OCI-LY3 (cell line): Measurements from ENCODE around the gene MAGI1.

Experiments
- H2AFZ ChIP-seq: fragments of 200-600, 300-600 bp; shearing (Covaris generic); 2 replicates; pipeline ENCODE4 v1.6.0; 2014; ENCODE audit warnings: antibody characterized with exemption, low read depth, low read length
- H3K27ac ChIP-seq: fragments of 200-600, 300-600 bp; sonication (generic); 2 replicates; pipeline ENCODE4 v1.5.1; 2014; ENCODE audit warnings: mild to moderate bottlenecking, low read length, moderate library complexity, mixed read lengths
- H3K27me3 ChIP-seq: fragments of 200-600, 300-600 bp; sonication (generic); 2 replicates; pipeline ENCODE4 v1.6.1; 2014; ENCODE audit warnings: low read depth, low read length, mixed read lengths
- H3K36me3 ChIP-seq: fragments of 200-600, 300-600 bp; sonication (generic); replicated peaks from 2 replicates; pipeline ENCODE3; 2014; ENCODE audit warnings: low read depth, low read length, mixed read lengths
- H3K4me1 ChIP-seq: fragments of 300-600, 200-600 bp; sonication (generic); 2 replicates; pipeline ENCODE4 v1.6.1; 2014; ENCODE audit warnings: low read length, mixed read lengths
- H3K4me2 ChIP-seq: fragments of 200-600, 300-600 bp; sonication (generic); 2 replicates; pipeline ENCODE4 v1.6.1; 2014; ENCODE audit warnings: low read length, mixed read lengths
- H3K4me3 ChIP-seq: fragments of 300-600, 200-600 bp; sonication (generic); 2 replicates; pipeline ENCODE4 v1.5.1; 2014; ENCODE audit warnings: antibody characterized with exemption, mild to moderate bottlenecking, low read length, moderate library complexity
- H3K79me2 ChIP-seq: fragments of 300-600, 200-600 bp; shearing (Covaris generic); 2 replicates; pipeline ENCODE4 v1.6.1; 2014; ENCODE audit warnings: mild to moderate bottlenecking, low read length, mixed read lengths
- H3K9ac ChIP-seq: fragments of 300-600, 200-600 bp; shearing (Covaris generic); 2 replicates; pipeline ENCODE4 v1.6.0; 2014; ENCODE audit warnings: mild to moderate bottlenecking, low read length, moderate library complexity
- H3K9me3 ChIP-seq: fragments of 200-600, 300-600 bp; shearing (Covaris generic); 2 replicates; pipeline ENCODE4 v1.6.1; 2014; ENCODE audit warnings: low read length, mixed read lengths; ENCODE audit not compliant: insufficient read depth
- H4K20me1 ChIP-seq: fragments of 200-600, 300-600 bp; sonication (generic); 2 replicates; pipeline ENCODE4 v1.6.1; 2016; ENCODE audit warnings: low read length, mixed read lengths; ENCODE audit not compliant: insufficient read depth
- CTCF ChIP-seq: fragments of 200-600, 300-600 bp; sonication (generic); IDR thresholded peaks from 2 replicates; pipeline ENCODE4 v1.5.1; 2014; ENCODE audit warnings: antibody characterized with exemption, low read length, low read depth
- EZH2phosphoT487 ChIP-seq: fragments of 200-600 bp; shearing (Covaris generic); IDR thresholded peaks from 2 replicates; pipeline ENCODE4 v1.6.1; 2018; ENCODE audit warnings: antibody characterized with exemption, mixed run types, low read depth

The MAGI1 gene

DNA sequence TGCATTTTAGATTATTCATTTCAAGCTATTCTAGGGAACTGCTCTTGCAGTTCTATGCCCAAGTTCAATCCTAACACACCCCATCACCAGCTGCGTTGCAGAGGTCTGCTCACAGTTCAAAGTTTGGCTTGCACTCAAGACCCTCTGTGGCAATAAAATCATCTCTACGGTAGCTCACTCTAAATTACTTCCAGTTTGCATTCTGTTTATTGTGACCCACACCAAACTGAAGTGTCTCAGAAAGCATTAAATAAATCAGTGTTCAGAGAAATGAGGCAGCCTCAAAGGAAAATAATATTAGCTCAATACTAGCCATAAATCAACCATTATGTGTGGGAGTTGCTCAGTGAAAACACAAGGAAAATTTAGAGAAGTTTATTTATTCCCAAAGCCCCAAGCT, 250.3 kb downstream of the MAGI1 start:
- H2AFZ ChIP-seq, result no peak overlapping the region
- H3K4me1 ChIP-seq, result no peaks in the 10 kb centered on the region
- 0 out of 2 replicates have a peak, but pooled peaks cover 14% of the 10 kb centered on the region for H3K27me3 ChIP-seq
- no peaks in the 10 kb centered on the region for H4K20me1 ChIP-seq
- H3K9me3 ChIP-seq, result no peaks in the 10 kb centered on the region
- H3K4me2 ChIP-seq, result no peak overlapping the region
- H3K36me3 ChIP-seq, result no peaks in the 10 kb centered on the region
- H3K9ac ChIP-seq, result no peak overlapping the region
- no peaks in the 10 kb centered on the region for H3K79me2 ChIP-seq
- TF ChIP-seq EZH2phosphoT487 (no peak), CTCF (no peak)
- H3K4me3 ChIP-seq, result no peak overlapping the region
- no peak overlapping the region for H3K27ac ChIP-seq

- TF ChIP-seq EZH2phosphoT487 (no peak), CTCF (no peak)
- Histone ChIP-seq H3K9ac (no peak overlapping the region), H3K4me2 (no peak overlapping the region), H3K4me1 (no peaks in the 10 kb centered on the region), H2AFZ (no peak overlapping the region), H3K79me2 (no peaks in the 10 kb centered on the region), H3K27ac (no peak overlapping the region), H4K20me1 (no peaks in the 10 kb centered on the region), H3K27me3 (0 out of 2 replicates have a peak, but pooled peaks cover 10% of the 10 kb centered on the region), H3K9me3 (no peaks in the 10 kb centered on the region), H3K4me3 (no peak overlapping the region), H3K36me3 (no peaks in the 10 kb centered on the region)
Measured at GRCh38 chr3:65787827-65788226, 250.9 kb downstream of the MAGI1 start.

DNA sequence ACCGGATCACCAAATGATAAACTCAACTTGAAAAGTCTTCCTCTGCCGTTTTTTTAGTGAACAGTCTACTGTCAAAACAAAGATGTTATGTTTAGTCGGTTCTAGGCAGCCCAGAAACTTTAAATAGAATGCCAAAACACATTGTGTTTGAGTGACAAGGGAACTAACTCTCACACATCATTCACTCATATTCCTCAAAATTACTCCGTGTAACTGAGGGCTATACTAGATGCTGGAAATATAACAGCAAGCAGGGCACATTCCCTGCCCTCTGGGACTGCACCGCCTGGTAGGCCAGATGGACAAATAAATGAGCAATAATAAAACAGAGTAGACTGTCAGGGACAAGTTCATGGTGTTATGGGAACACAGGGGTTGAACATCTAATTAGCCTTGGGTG, 251.4 kb downstream of the MAGI1 start:
- no peak overlapping the region for H3K27ac ChIP-seq
- TF ChIP-seq EZH2phosphoT487, result no peak
- TF ChIP-seq CTCF, result no peak
- no peak overlapping the region for H3K4me2 ChIP-seq
- H3K79me2 ChIP-seq, result no peaks in the 10 kb centered on the region
- no peaks in the 10 kb centered on the region for H3K36me3 ChIP-seq
- no peak overlapping the region for H2AFZ ChIP-seq
- H3K9ac ChIP-seq, result no peak overlapping the region
- H3K4me3 ChIP-seq, result no peak overlapping the region
- H3K9me3 ChIP-seq, result no peaks in the 10 kb centered on the region
- H4K20me1 ChIP-seq, result no peaks in the 10 kb centered on the region
- H3K4me1 ChIP-seq, result no peaks in the 10 kb centered on the region
- 0 out of 2 replicates have a peak, but pooled peaks cover 6% of the 10 kb centered on the region for H3K27me3 ChIP-seq

GRCh38 chr3:65786890-65787289, 251.8 kb downstream of the MAGI1 start:
- Histone ChIP-seq H4K20me1 (no peaks in the 10 kb centered on the region), H3K4me2 (no peak overlapping the region), H3K27ac (no peak overlapping the region), H3K4me1 (no peaks in the 10 kb centered on the region), H3K4me3 (no peak overlapping the region), H3K27me3 (peaks cover 6% of the 10 kb centered on the region; the same call in 1 of the 2 replicates), H3K9me3 (no peaks in the 10 kb centered on the region), H3K36me3 (no peaks in the 10 kb centered on the region), H3K79me2 (no peaks in the 10 kb centered on the region), H3K9ac (no peak overlapping the region), H2AFZ (no peak overlapping the region)
- TF ChIP-seq CTCF (no peak), EZH2phosphoT487 (no peak)
